Measurements from ENCODE around the gene KAT2A. TPM values are rescaled to one million over a fixed set of nuclear protein-coding genes. Genes with fewer than 3 reads are reported as not detected.

Gene KAT2A
- total RNA-seq, 1 donor from 2014 or later = 18.4 TPM

DNA sequence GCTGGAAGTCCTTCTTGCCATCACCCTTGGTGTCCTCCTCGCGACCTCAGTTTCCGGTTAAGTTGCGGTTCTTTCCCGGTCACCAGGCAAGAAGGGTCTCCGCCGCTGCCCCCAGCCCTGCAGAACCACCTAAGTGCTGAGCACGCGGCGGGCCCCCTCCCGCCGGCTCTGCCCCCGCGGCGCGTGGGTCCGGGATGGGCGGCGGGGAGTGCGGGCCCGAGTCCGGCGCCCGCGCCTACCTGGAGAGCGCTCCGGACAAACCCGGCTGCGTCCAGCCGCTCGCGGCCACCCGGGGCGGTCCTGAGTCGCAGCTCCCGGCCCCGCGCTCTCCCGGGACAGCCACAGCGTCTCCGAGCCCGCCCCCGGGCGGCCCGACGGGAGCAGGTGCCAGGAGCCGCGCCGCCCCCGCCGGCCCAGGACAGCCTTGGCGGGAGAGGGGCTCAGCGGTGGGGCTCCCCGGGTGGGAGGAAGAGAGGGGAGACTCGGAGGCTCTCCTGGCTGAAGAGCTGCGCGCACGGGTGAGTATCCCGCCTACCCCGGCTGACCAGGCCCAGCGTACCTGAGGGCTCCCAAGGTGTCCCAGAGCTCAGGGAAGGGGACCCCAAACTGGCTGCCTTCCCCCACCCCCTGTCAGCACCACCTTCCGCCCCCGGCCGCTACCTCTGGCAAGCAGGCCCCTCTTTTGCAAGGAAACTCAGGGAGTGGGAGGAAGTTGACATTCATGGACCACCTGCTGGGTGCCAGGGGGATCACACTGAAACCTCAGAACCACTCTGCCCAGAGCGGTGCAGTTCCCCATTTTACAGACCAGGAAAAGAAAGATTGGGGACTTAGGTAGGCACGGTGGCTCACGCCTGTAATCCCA lies 48.6 kb downstream of the KAT2A start:
- Mint-ChIP-seq H3K4me3 (peak overlapping the region; percentile 68), H3K27me3 (ENCODE audit: insufficient read depth, low read depth) (peaks cover 35% of the 10 kb centered on the region), H3K27ac (no peak overlapping the region), H3K36me3 (no peaks in the 10 kb centered on the region), H3K9me3 (no peaks in the 10 kb centered on the region), H3K4me1 (peaks cover 2% of the 10 kb centered on the region)
- Histone ChIP-seq H3K4me2 (peak overlapping the region; percentile 98), H3K9ac (no peak overlapping the region), H3K9me3 (ENCODE audit: low read depth) (no peaks in the 10 kb centered on the region), H3K27me3 (peaks cover 30% of the 10 kb centered on the region), H4K20me1 (ENCODE audit: low read depth) (no peaks in the 10 kb centered on the region), H3K4me1 (peaks cover 5% of the 10 kb centered on the region), H3K27ac (no peak overlapping the region), H3F3A (ENCODE audit: low read depth) (peaks cover 11% of the 10 kb centered on the region), H2AFZ (replicated peaks) (peak overlapping the region; percentile 100), H3K4me3 (peak overlapping the region; percentile 86), H3K79me2 (ENCODE audit: low read depth) (no peaks in the 10 kb centered on the region), H3K36me3 (no peaks in the 10 kb centered on the region)
- TF ChIP-seq EZH2phosphoT487 (IDR thresholded peaks at IDR 0.05) (peak; percentile 16), EZH2 (IDR thresholded peaks at IDR 0.05) (peak; percentile 68)
- TF ChIP-seq, protein P1, sequence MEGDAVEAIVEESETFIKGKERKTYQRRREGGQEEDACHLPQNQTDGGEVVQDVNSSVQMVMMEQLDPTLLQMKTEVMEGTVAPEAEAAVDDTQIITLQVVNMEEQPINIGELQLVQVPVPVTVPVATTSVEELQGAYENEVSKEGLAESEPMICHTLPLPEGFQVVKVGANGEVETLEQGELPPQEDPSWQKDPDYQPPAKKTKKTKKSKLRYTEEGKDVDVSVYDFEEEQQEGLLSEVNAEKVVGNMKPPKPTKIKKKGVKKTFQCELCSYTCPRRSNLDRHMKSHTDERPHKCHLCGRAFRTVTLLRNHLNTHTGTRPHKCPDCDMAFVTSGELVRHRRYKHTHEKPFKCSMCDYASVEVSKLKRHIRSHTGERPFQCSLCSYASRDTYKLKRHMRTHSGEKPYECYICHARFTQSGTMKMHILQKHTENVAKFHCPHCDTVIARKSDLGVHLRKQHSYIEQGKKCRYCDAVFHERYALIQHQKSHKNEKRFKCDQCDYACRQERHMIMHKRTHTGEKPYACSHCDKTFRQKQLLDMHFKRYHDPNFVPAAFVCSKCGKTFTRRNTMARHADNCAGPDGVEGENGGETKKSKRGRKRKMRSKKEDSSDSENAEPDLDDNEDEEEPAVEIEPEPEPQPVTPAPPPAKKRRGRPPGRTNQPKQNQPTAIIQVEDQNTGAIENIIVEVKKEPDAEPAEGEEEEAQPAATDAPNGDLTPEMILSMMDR (IDR thresholded peaks at IDR 0.05) = no peak
- DNase-seq (ENCODE audit: low spot score) = peak; percentile 79

DNA sequence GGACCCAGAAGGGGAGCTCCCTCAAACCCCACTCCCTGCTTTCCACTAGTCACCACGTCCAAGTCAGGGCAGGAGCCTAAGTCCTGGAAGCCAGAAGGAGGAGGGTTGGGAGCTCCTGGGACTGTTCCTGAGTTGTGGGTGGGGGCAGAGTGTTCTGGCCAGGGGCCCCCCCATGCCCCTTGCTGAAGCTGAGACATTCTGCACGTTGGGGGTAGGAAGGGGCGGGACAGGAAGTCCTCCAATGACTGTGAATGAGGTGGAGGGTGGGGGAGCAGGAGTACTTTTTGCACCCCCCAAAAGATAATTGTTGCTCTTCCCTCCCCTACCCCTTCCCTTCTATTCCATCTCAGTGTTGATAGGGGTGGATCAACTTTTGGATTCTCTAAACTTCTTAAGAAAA lies 49.4 kb downstream of the KAT2A start:
- H3K9ac ChIP-seq = no peak overlapping the region
- Mint-ChIP-seq H3K9me3 (no peaks in the 10 kb centered on the region), H3K27me3 (ENCODE audit: insufficient read depth, low read depth) (peaks cover 33% of the 10 kb centered on the region), H3K27ac (no peak overlapping the region), H3K4me1 (peaks cover 2% of the 10 kb centered on the region), H3K4me3 (peak overlapping the region; percentile 24), H3K36me3 (no peaks in the 10 kb centered on the region)
- H3K4me1 ChIP-seq = peaks cover 4% of the 10 kb centered on the region
- H3K9me3 ChIP-seq (ENCODE audit: low read depth) = no peaks in the 10 kb centered on the region
- no peaks in the 10 kb centered on the region for H3K79me2 ChIP-seq (ENCODE audit: low read depth)
- TF ChIP-seq, protein P1 (IDR thresholded peaks at IDR 0.05) = no peak
- no peak for TF ChIP-seq EZH2phosphoT487 (IDR thresholded peaks at IDR 0.05)
- no peak for TF ChIP-seq EZH2 (IDR thresholded peaks at IDR 0.05)
- H4K20me1 ChIP-seq (ENCODE audit: low read depth) = no peaks in the 10 kb centered on the region
- no peak overlapping the region for H3K27ac ChIP-seq
- H2AFZ ChIP-seq (replicated peaks) = peak overlapping the region; percentile 100
- H3K36me3 ChIP-seq = no peaks in the 10 kb centered on the region
- H3K4me2 ChIP-seq = peak overlapping the region; percentile 98
- H3K27me3 ChIP-seq = peaks cover 30% of the 10 kb centered on the region
- no peak for DNase-seq (ENCODE audit: low spot score)
- peaks cover 11% of the 10 kb centered on the region for H3F3A ChIP-seq (ENCODE audit: low read depth)
- peak overlapping the region; percentile 86 for H3K4me3 ChIP-seq

DNA sequence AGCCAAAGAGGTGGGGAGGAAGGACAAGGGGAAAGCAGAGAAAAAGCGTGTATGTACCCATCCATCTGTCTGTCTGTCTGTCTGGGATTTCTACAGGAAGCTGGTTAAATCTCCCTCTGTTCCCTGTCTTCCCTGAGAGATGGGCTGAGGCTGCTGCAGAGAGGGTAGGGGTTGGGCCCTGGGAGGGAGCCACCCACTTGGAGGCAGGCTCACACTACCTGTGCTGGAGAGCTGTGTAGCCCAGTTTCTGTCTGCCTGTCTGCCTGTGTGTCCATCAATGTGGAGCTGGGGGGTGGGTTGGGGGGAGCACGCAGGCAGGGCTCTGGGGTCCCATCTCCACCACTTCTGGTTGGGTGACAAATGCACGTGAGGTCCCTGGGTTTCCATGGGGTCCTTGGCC lies 52.2 kb downstream of the KAT2A start:
- TF ChIP-seq EZH2 (IDR thresholded peaks at IDR 0.05) (no peak), EZH2phosphoT487 (IDR thresholded peaks at IDR 0.05) (no peak)
- TF ChIP-seq, protein P1 (IDR thresholded peaks at IDR 0.05) = no peak
- H4K20me1 ChIP-seq (ENCODE audit: low read depth) = no peaks in the 10 kb centered on the region
- no peaks in the 10 kb centered on the region for H3K36me3 Mint-ChIP-seq
- no peaks in the 10 kb centered on the region for H3K9me3 ChIP-seq (ENCODE audit: low read depth)
- no peaks in the 10 kb centered on the region for H3K9me3 Mint-ChIP-seq
- H3K79me2 ChIP-seq (ENCODE audit: low read depth) = no peaks in the 10 kb centered on the region
- H3K4me3 Mint-ChIP-seq = no peak overlapping the region
- H3F3A ChIP-seq (ENCODE audit: low read depth) = peaks cover 11% of the 10 kb centered on the region
- no peak overlapping the region for H3K4me3 ChIP-seq
- no peak overlapping the region for H2AFZ ChIP-seq (replicated peaks)
- no peak overlapping the region for H3K27ac Mint-ChIP-seq
- H3K4me1 ChIP-seq = peaks cover 4% of the 10 kb centered on the region
- DNase-seq (ENCODE audit: low spot score) = no peak
- peaks cover 30% of the 10 kb centered on the region for H3K27me3 Mint-ChIP-seq (ENCODE audit: insufficient read depth, low read depth)
- H3K27ac ChIP-seq = no peak overlapping the region
- H3K36me3 ChIP-seq = no peaks in the 10 kb centered on the region
- peaks cover 30% of the 10 kb centered on the region for H3K27me3 ChIP-seq
- H3K9ac ChIP-seq = no peak overlapping the region
- no peak overlapping the region for H3K4me2 ChIP-seq
- H3K4me1 Mint-ChIP-seq = peaks cover 6% of the 10 kb centered on the region

Measured in neural progenitor cell (in vitro differentiated cells).